Adrenal gland (tissue), 12 donors: ENCODE data around the gene HIPK2. TPM values are rescaled to one million over a fixed set of nuclear protein-coding genes. Genes with fewer than 3 reads are reported as not detected.

Source experiments
- DNase-seq, 7 donors: peaks; one replicate each; pipeline ENCODE4 v3.0.0-alpha.2; 2019 to 2020
- H3K27ac ChIP-seq, 5 donors: fragments of 200-600 bp; sonication (generic) in 4 of 5; 1 replicate in 3 of 5; 2 replicates in 2 of 5; pipeline versions ENCODE4 v1.5.1 to v1.8.0; 2016 to 2020; ENCODE audit warnings: mild to moderate bottlenecking in 1 of 5
- H3K27me3 ChIP-seq: fragments of 200-600 bp; 2 replicates; pipeline ENCODE4 v1.8.0; 2021
- H3K36me3 ChIP-seq, 2 donors: fragments of 200-600 bp; replicated peaks in 1 of 2; 1 replicate in 1 of 2; 2 replicates in 1 of 2; pipeline versions ENCODE4 v1.5.1 to v1.8.0; 2018 to 2022
- H3K4me1 ChIP-seq, 2 donors: fragments of 200-600 bp; replicated peaks in 1 of 2; 1 replicate in 1 of 2; 2 replicates in 1 of 2; pipeline versions ENCODE4 v1.5.1 to v1.8.0; 2018 to 2021
- H3K4me3 ChIP-seq, 4 donors: fragments of 200-600 bp; sonication (generic) in 3 of 4; one replicate each; pipeline ENCODE4 v1.5.1; 2016 to 2018
- H3K9me3 ChIP-seq, 3 donors: fragments of 200-600 bp; sonication (generic) in 1 of 3; replicated peaks in 1 of 3; 1 replicate in 2 of 3; 2 replicates in 1 of 3; pipeline versions ENCODE4 v1.5.1 to v1.8.0; 2016 to 2021
- CTCF ChIP-seq, 6 experiments: fragments of 450-650 bp in 4 of 6; fragments of 200-600 bp in 2 of 6; sonication (generic) in 1 of 6; IDR thresholded peaks; 1 replicate in 5 of 6; 2 replicates in 1 of 6; pipeline versions ENCODE4 v1.5.1 to v1.8.0; 2016 to 2021; ENCODE audit warnings: antibody characterized with exemption in 6 of 6, mild to moderate bottlenecking in 2 of 6, moderate library complexity in 1 of 6
- POLR2A ChIP-seq, 2 donors: fragments of 450-650 bp; IDR thresholded peaks; one replicate each; pipeline ENCODE4 v1.6.1; 2017; ENCODE audit warnings: antibody characterized with exemption in 2 of 2, mild to moderate bottlenecking in 2 of 2, moderate library complexity in 1 of 2
- WGBS, 4 donors: extraction: QIAGEN DNeasy Blood & Tissue Kit in 2 of 4; methylation state at CpG; one replicate each; pipeline versions ENCODE4 v1.1.5 to v1.1.7; 2013 to 2017; 5-methylcytosine and 5-hydroxymethylcytosine counted together
- intact Hi-C, 2 donors: fragments of 100-400 bp; cut with DNase I; formaldehyde crosslinking; loops; one replicate each; pipeline versions ENCODE4 v1.14.1 to v1.15.0; 2022 to 2023
- polyA plus RNA-seq, 3 donors: library from polyadenylated mRNA; stranded (reverse); fragments of 200-250 nt in 2 of 3; fragments of 350-450 nt in 1 of 3; fragmentation: Illumina TruSeq in 1 of 3; extraction: RNeasy Lipid Tissue Mini Kit (QIAGEN cat#74804) in 1 of 3; gene quantifications; one replicate each; pipeline ENCODE4 v1.2.3, GENCODE V29; 2013 to 2014
- total RNA-seq, 9 donors: library from RNA; depleted of rRNA in 4 of 9; stranded (reverse); fragments of >200 nt in 4 of 9; fragments of 120-200 nt in 1 of 9; fragmentation: NEBNext Ultra II Directional in 1 of 9; extraction: Animal tissue kit (Norgen Biotek cat#: 25700) in 1 of 9; gene quantifications; one replicate each; pipeline versions ENCODE4 v1.1.0 to v1.2.4, GENCODE V29; 2013 to 2023
- donor health status: healthy with polysubstance abuse.
- donor health status: Bipolar disorder and iron deficiency.
- donor health status: DM: yes; HTN: yes; CAD: no.
- donor health status: DM: no; HTN: no; CAD: no.
- donor health status: DM: no; HTN: no; CAD: no.
- donor health status: DM: yes; HTN: yes; CAD: no.

The HIPK2 gene
- total and polyA plus RNA-seq, 12 donors = 4.7 to 82.4 (median 49.8) TPM

- peaks cover 0 to 44% of the 10 kb centered on the region in 2 donors for H3K36me3 ChIP-seq
- no peaks in the 10 kb centered on the region for H3K27me3 ChIP-seq
- intact Hi-C loops = no loop called here
Measured at GRCh38 chr7:139601176-139601575, 176.6 kb downstream of the HIPK2 start.

GRCh38 chr7:139600306-139600705 lies 177.5 kb downstream of the HIPK2 start:
- Histone ChIP-seq H3K36me3 (peaks cover 0 to 52% of the 10 kb centered on the region in 2 donors), H3K9me3 (no peaks in the 10 kb centered on the region), H3K27me3 (no peaks in the 10 kb centered on the region), H3K27ac (no peak overlapping the region), H3K4me3 (no peak overlapping the region), H3K4me1 (peaks cover 6 to 8% of the 10 kb centered on the region in 2 donors)
- intact Hi-C loops = no loop called here
- TF ChIP-seq CTCF (IDR thresholded peaks at IDR 0.05) (no peak), POLR2A (IDR thresholded peaks at IDR 0.05) (no peak)
- 83 to 97% (median 94%) methylated on average over 7 to 8 of the region's 8 CpGs for WGBS, 4 donors
- no peak for DNase-seq

More at GRCh38 chr7:139601176-139601575, 176.6 kb downstream of the HIPK2 start:
- WGBS, 4 donors = 93 to 97% (median 96%) methylated on average over 6 of the region's 6 CpGs
- no peaks in the 10 kb centered on the region for H3K9me3 ChIP-seq
- peaks cover 6 to 8% of the 10 kb centered on the region in 2 donors for H3K4me1 ChIP-seq
- TF ChIP-seq CTCF (IDR thresholded peaks at IDR 0.05) = no peak
- no peak for TF ChIP-seq POLR2A (IDR thresholded peaks at IDR 0.05)
- H3K27ac ChIP-seq = no peak overlapping the region
- no peak for DNase-seq
- no peak overlapping the region for H3K4me3 ChIP-seq

- no peak overlapping the region for H3K4me3 ChIP-seq
- TF ChIP-seq CTCF (IDR thresholded peaks at IDR 0.05) (no peak), POLR2A (IDR thresholded peaks at IDR 0.05) (no peak)
- intact Hi-C loops = no loop called here
- WGBS, 4 donors = 26 to 36% (median 31%) methylated on average over 1 of the region's 1 CpG
- no peaks in the 10 kb centered on the region for H3K27me3 ChIP-seq
- DNase-seq = peak in 3 of 7 donors; percentile 23 to 37 (median 29)
- peaks cover 0 to 62% of the 10 kb centered on the region in 2 donors for H3K36me3 ChIP-seq
- no peak overlapping the region for H3K27ac ChIP-seq
- H3K9me3 ChIP-seq = no peaks in the 10 kb centered on the region
- H3K4me1 ChIP-seq = peaks cover 6 to 8% of the 10 kb centered on the region in 2 donors
Measured at GRCh38 chr7:139598642-139599041, 179.2 kb downstream of the HIPK2 start.

GRCh38 chr7:139597028-139597427 lies 180.8 kb downstream of the HIPK2 start:
- no peak overlapping the region for H3K27ac ChIP-seq
- H3K4me3 ChIP-seq = no peak overlapping the region
- intact Hi-C loops = no loop called here
- 90 to 94% (median 93%) methylated on average over 5 of the region's 5 CpGs for WGBS, 4 donors
- peak in 1 of 7 donors; percentile 43 for DNase-seq
- H3K9me3 ChIP-seq = no peaks in the 10 kb centered on the region
- TF ChIP-seq CTCF (IDR thresholded peaks at IDR 0.05) (no peak), POLR2A (IDR thresholded peaks at IDR 0.05) (no peak)
- peaks cover 6 to 8% of the 10 kb centered on the region in 2 donors for H3K4me1 ChIP-seq
- no peaks in the 10 kb centered on the region for H3K27me3 ChIP-seq
- peaks cover 0 to 59% of the 10 kb centered on the region in 2 donors for H3K36me3 ChIP-seq
